Measurements from ENCODE around the gene MED12.

MED12 gene

GRCh38 chrX:71160475-71160874, 42.1 kb downstream of the MED12 start:
- no peak for TF ChIP-seq CTCF (IDR thresholded peaks at IDR 0.05; ENCODE audit: low read depth, low read length)

GRCh38 chrX:71162981-71163380, 44.6 kb downstream of the MED12 start:
- no peak for DNase-seq (ENCODE audit: extremely low read depth, low read depth)
- TF ChIP-seq CTCF (IDR thresholded peaks at IDR 0.05; ENCODE audit: low read depth, low read length), result no peak

More at GRCh38 chrX:71160475-71160874, 42.1 kb downstream of the MED12 start:
- DNase-seq (ENCODE audit: extremely low read depth, low read depth), result no peak

- TF ChIP-seq CTCF (IDR thresholded peaks at IDR 0.05; ENCODE audit: low read depth, low read length), result no peak
- no peak for DNase-seq (ENCODE audit: extremely low read depth, low read depth)
Observed at GRCh38 chrX:71164071-71164470, 45.7 kb downstream of the MED12 start.

GRCh38 chrX:71166461-71166860, 48.1 kb downstream of the MED12 start:
- DNase-seq (ENCODE audit: extremely low read depth, low read depth), result no peak
- TF ChIP-seq CTCF (IDR thresholded peaks at IDR 0.05; ENCODE audit: low read depth, low read length), result no peak

GRCh38 chrX:71167031-71167781, 48.8 kb downstream of the MED12 start:
- TF ChIP-seq CTCF (IDR thresholded peaks at IDR 0.05; ENCODE audit: low read depth, low read length), result no peak
- no peak for DNase-seq (ENCODE audit: extremely low read depth, low read depth)

- DNase-seq (ENCODE audit: extremely low read depth, low read depth), result no peak
- no peak for TF ChIP-seq CTCF (IDR thresholded peaks at IDR 0.05; ENCODE audit: low read depth, low read length)
Observed at GRCh38 chrX:71168134-71168533, 49.7 kb downstream of the MED12 start.

GRCh38 chrX:71169586-71169985, 51.2 kb downstream of the MED12 start:
- no peak for DNase-seq (ENCODE audit: extremely low read depth, low read depth)
- no peak for TF ChIP-seq CTCF (IDR thresholded peaks at IDR 0.05; ENCODE audit: low read depth, low read length)
